Uterus (tissue), 2 donors: ENCODE results near the gene C19orf25.

Experiments used
- POLR2A ChIP-seq, 2 donors: fragments of 450-650 bp; IDR thresholded peaks; one replicate each; pipeline ENCODE4 v1.6.1; 2016; ENCODE audit warnings: antibody characterized with exemption in 2 of 2, mild to moderate bottlenecking in 1 of 2, moderate library complexity in 1 of 2
- TF ChIP-seq, protein P1 (sequence below), 4 experiments: fragments of 200-600 bp in 2 of 4; fragments of 450-650 bp in 2 of 4; sonication (generic) in 2 of 4; IDR thresholded peaks; one replicate each; pipeline ENCODE4 v1.5.1; 2016 to 2019; ENCODE audit warnings: antibody characterized with exemption in 4 of 4, mild to moderate bottlenecking in 2 of 4, moderate library complexity in 1 of 4

DNA sequence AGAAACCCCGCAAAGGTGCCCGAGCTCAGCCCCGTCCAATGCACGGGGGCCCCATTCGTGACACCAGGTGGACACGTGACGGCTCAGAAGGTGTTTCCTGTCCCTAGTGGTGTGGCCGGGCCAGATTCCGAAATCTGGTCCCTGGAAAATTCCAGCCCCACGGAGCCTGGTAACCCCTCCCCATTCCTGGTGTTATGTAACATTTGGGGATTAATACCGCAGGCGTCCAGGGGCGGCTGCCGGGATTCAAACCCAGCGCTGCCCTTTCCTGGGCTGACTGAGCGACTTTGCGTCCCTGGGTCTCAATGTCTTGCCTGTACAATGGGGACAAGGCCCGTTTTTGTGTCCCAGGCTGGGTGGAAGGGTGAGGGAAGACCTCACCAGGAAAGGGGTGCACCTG is 43.8 kb upstream of the C19orf25 start:
- TF ChIP-seq, protein P1, sequence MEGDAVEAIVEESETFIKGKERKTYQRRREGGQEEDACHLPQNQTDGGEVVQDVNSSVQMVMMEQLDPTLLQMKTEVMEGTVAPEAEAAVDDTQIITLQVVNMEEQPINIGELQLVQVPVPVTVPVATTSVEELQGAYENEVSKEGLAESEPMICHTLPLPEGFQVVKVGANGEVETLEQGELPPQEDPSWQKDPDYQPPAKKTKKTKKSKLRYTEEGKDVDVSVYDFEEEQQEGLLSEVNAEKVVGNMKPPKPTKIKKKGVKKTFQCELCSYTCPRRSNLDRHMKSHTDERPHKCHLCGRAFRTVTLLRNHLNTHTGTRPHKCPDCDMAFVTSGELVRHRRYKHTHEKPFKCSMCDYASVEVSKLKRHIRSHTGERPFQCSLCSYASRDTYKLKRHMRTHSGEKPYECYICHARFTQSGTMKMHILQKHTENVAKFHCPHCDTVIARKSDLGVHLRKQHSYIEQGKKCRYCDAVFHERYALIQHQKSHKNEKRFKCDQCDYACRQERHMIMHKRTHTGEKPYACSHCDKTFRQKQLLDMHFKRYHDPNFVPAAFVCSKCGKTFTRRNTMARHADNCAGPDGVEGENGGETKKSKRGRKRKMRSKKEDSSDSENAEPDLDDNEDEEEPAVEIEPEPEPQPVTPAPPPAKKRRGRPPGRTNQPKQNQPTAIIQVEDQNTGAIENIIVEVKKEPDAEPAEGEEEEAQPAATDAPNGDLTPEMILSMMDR (IDR thresholded peaks at IDR 0.05): no peak
- TF ChIP-seq POLR2A (IDR thresholded peaks at IDR 0.05): no peak
